SK-N-SH treated with all-trans-retinoic acid at 6 μM for 48 hours (cell line): ENCODE data around the gene NUDT4.

Source experiments
- ATAC-seq: fragments of 200-7000 bp; cut with Tn5 transposase; 3 replicates; pipeline ENCODE4 v1.9.1; 2020; ENCODE audit warnings: mild to moderate bottlenecking, moderate library complexity
- ARNTL ChIP-seq: fragments of 450-650 bp; formaldehyde crosslinking; IDR thresholded peaks from 2 replicates; pipeline ENCODE4 v1.5.0; 2020; ENCODE audit warnings: low read depth, mild to moderate bottlenecking, moderate library complexity, borderline replicate concordance
- BACH2 ChIP-seq: fragments of 250-450 bp; sonication (Bioruptor Pico); IDR thresholded peaks from 2 replicates; pipeline ENCODE4 v1.9.0; 2021; ENCODE audit warnings: mild to moderate bottlenecking, borderline replicate concordance
- CREB5 ChIP-seq: fragments of 250-450 bp; sonication (Bioruptor Pico); IDR thresholded peaks from 2 replicates; pipeline ENCODE4 v1.5.1; 2020; ENCODE audit warnings: low read depth, mild to moderate bottlenecking, moderate library complexity
- CSDC2 ChIP-seq: fragments of 250-450 bp; sonication (Bioruptor Pico); IDR thresholded peaks from 2 replicates; pipeline ENCODE4 v1.5.0; 2020; ENCODE audit warnings: mild to moderate bottlenecking, moderate library complexity
- ESRRG ChIP-seq: fragments of 250-450 bp; sonication (Bioruptor Pico); IDR thresholded peaks from 2 replicates; pipeline ENCODE4 v1.6.1; 2021; ENCODE audit warnings: mild to moderate bottlenecking
- GLIS3 ChIP-seq: fragments of 250-450 bp; sonication (Bioruptor Pico); IDR thresholded peaks from 2 replicates; pipeline ENCODE4 v1.5.0; 2020; ENCODE audit warnings: mild to moderate bottlenecking, moderate library complexity
- OSR1 ChIP-seq: fragments of 250-450 bp; sonication (Bioruptor Pico); IDR thresholded peaks from 2 replicates; pipeline ENCODE4 v1.8.0; 2022; ENCODE audit warnings: moderate library complexity, mild to moderate bottlenecking, inconsistent platforms
- PPARA ChIP-seq: fragments of 250-450 bp; sonication (Bioruptor Pico); IDR thresholded peaks from 2 replicates; pipeline ENCODE4 v1.5.0; 2020; ENCODE audit warnings: mild to moderate bottlenecking, borderline replicate concordance
- RARB ChIP-seq: fragments of 250-450 bp; sonication (Bioruptor Pico); IDR thresholded peaks from 2 replicates; pipeline ENCODE4 v1.8.0; 2021; ENCODE audit warnings: mild to moderate bottlenecking, moderate library complexity
- SNAI2 ChIP-seq: fragments of 250-450 bp; sonication (Bioruptor Pico); IDR thresholded peaks from 2 replicates; pipeline ENCODE4 v1.5.0; 2020; ENCODE audit warnings: mild to moderate bottlenecking, moderate library complexity
- TCF4 ChIP-seq: fragments of 250-450 bp; sonication (Bioruptor Pico); IDR thresholded peaks from 2 replicates; pipeline ENCODE4 v1.8.0; 2021; ENCODE audit warnings: mild to moderate bottlenecking, moderate library complexity, borderline replicate concordance
- TOX ChIP-seq: fragments of 250-450 bp; sonication (Bioruptor Pico); IDR thresholded peaks from 2 replicates; pipeline ENCODE4 v1.8.0; 2021; ENCODE audit warnings: mild to moderate bottlenecking, moderate library complexity, borderline replicate concordance
- ZC3H10 ChIP-seq: fragments of 250-450 bp; sonication (Bioruptor Pico); IDR thresholded peaks from 2 replicates; pipeline ENCODE4 v1.5.1; 2021; ENCODE audit warnings: mild to moderate bottlenecking, moderate library complexity
- ZFP3 ChIP-seq: fragments of 250-450 bp; sonication (Bioruptor Pico); IDR thresholded peaks from 2 replicates; pipeline ENCODE4 v1.5.0; 2020; ENCODE audit warnings: mild to moderate bottlenecking, moderate library complexity
- ZNF565 ChIP-seq: fragments of 450-650 bp; formaldehyde crosslinking; conservative IDR thresholded peaks from 2 replicates; pipeline ENCODE4 v1.5.0; 2020; ENCODE audit warnings: low read depth, mild to moderate bottlenecking, moderate library complexity
- ZNF70 ChIP-seq: fragments of 450-650 bp; formaldehyde crosslinking; IDR thresholded peaks from 2 replicates; pipeline ENCODE4 v1.5.0; 2020; ENCODE audit warnings: mild to moderate bottlenecking, moderate library complexity
- ZNF8 ChIP-seq: fragments of 450-650 bp; formaldehyde crosslinking; IDR thresholded peaks from 2 replicates; pipeline ENCODE4 v1.5.0; 2020; ENCODE audit warnings: mild to moderate bottlenecking, moderate library complexity
- TF ChIP-seq, protein P1 (sequence below): fragments of 250-450 bp; sonication (Bioruptor Pico); IDR thresholded peaks from 2 replicates; pipeline ENCODE4 v1.5.0; 2020; ENCODE audit warnings: mild to moderate bottlenecking, moderate library complexity
- TF ChIP-seq, protein P2 (sequence below): fragments of 250-450 bp; sonication (Bioruptor Pico); IDR thresholded peaks from 2 replicates; pipeline ENCODE4 v1.8.0; 2021; ENCODE audit warnings: low read depth, mild to moderate bottlenecking, moderate library complexity, borderline replicate concordance
- TF ChIP-seq, protein P3 (sequence below): fragments of 250-450 bp; sonication (Bioruptor Pico); IDR thresholded peaks from 2 replicates; pipeline ENCODE4 v1.5.1; 2021; ENCODE audit warnings: mild to moderate bottlenecking, moderate library complexity

NUDT4 gene

DNA sequence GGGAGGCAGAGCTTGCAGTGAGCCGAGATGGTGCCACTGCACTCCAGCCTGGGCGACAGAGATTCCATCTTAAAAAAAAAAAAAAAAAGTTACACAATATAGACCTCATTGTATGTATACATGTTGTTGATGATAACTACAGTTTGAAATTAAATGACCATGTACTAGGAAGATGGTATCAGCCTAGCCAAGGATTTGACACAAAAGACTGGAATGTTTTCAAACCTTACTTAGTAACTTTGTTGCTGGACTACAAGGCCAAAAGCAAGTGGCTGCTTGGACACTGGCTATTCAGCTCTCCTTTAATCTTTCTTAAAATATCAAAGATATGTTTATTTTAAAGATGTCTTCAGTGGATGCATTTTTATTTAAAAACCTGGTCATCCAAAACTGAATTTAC, 18.9 kb upstream of the NUDT4 start:
- no peak for ATAC-seq
- TF ChIP-seq PPARA (CRISPR knock-in tag) (no peak), ZNF70 (CRISPR knock-in tag) (no peak), ARNTL (CRISPR knock-in tag) (no peak), OSR1 (no peak)
- TF ChIP-seq, protein P1, sequence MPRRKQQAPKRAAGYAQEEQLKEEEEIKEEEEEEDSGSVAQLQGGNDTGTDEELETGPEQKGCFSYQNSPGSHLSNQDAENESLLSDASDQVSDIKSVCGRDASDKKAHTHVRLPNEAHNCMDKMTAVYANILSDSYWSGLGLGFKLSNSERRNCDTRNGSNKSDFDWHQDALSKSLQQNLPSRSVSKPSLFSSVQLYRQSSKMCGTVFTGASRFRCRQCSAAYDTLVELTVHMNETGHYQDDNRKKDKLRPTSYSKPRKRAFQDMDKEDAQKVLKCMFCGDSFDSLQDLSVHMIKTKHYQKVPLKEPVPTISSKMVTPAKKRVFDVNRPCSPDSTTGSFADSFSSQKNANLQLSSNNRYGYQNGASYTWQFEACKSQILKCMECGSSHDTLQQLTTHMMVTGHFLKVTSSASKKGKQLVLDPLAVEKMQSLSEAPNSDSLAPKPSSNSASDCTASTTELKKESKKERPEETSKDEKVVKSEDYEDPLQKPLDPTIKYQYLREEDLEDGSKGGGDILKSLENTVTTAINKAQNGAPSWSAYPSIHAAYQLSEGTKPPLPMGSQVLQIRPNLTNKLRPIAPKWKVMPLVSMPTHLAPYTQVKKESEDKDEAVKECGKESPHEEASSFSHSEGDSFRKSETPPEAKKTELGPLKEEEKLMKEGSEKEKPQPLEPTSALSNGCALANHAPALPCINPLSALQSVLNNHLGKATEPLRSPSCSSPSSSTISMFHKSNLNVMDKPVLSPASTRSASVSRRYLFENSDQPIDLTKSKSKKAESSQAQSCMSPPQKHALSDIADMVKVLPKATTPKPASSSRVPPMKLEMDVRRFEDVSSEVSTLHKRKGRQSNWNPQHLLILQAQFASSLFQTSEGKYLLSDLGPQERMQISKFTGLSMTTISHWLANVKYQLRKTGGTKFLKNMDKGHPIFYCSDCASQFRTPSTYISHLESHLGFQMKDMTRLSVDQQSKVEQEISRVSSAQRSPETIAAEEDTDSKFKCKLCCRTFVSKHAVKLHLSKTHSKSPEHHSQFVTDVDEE: no peak

GRCh38 chr12:93360688-93361087, 17.0 kb upstream of the NUDT4 start:
- ATAC-seq: no peak
- TF ChIP-seq ZNF70 (CRISPR knock-in tag) (no peak), TCF4 (CRISPR knock-in tag) (no peak), ZFP3 (CRISPR knock-in tag) (no peak), RARB (no peak), ZNF8 (no peak), ESRRG (no peak), BACH2 (CRISPR knock-in tag) (no peak)

DNA sequence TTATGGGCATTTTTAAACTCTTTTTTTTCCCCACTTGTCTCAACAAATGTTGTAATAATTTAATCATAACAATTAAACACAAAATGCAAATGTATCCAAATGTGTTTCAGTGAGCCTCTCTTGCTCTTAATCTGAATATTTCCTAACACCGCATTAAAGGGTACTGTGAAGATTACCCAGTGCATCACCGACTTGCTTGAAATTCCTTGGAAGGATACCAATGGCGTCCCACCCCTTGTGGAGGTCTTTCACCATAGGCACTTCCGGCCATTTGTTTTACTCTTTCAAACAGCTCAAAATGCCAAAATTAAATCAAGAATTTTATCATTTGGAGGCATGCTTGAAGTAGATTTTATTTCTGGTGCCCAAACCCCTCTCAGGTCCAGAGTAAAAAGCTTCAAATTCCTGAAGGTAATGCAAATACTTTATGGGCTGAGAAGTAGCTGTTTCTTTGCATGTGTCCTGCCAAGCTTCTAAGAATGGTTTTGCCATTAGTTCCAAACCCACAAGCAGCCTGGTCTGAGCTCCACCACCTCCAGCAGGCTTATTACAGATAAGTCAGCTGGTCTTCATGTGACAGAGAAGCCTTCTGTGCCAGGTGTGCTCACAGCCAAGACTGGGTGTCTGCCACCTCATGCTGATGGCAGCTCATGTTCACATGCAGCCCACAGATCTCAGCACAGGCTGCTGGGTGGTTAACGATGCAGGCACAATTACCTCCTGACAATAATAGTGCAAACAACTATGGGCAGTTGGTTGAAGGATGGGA, 16.4 kb upstream of the NUDT4 start:
- no peak for ATAC-seq
- TF ChIP-seq SNAI2 (CRISPR knock-in tag): no peak
- TF ChIP-seq, protein P2, sequence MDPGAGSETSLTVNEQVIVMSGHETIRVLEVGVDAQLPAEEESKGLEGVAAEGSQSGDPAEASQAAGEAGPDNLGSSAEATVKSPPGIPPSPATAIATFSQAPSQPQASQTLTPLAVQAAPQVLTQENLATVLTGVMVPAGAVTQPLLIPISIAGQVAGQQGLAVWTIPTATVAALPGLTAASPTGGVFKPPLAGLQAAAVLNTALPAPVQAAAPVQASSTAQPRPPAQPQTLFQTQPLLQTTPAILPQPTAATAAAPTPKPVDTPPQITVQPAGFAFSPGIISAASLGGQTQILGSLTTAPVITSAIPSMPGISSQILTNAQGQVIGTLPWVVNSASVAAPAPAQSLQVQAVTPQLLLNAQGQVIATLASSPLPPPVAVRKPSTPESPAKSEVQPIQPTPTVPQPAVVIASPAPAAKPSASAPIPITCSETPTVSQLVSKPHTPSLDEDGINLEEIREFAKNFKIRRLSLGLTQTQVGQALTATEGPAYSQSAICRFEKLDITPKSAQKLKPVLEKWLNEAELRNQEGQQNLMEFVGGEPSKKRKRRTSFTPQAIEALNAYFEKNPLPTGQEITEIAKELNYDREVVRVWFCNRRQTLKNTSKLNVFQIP: no peak
- no peak for TF ChIP-seq ZNF565
- TF ChIP-seq ZNF70 (CRISPR knock-in tag): no peak
- TF ChIP-seq, protein P3, sequence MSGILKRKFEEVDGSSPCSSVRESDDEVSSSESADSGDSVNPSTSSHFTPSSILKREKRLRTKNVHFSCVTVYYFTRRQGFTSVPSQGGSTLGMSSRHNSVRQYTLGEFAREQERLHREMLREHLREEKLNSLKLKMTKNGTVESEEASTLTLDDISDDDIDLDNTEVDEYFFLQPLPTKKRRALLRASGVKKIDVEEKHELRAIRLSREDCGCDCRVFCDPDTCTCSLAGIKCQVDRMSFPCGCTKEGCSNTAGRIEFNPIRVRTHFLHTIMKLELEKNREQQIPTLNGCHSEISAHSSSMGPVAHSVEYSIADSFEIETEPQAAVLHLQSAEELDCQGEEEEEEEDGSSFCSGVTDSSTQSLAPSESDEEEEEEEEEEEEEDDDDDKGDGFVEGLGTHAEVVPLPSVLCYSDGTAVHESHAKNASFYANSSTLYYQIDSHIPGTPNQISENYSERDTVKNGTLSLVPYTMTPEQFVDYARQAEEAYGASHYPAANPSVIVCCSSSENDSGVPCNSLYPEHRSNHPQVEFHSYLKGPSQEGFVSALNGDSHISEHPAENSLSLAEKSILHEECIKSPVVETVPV (CRISPR knock-in tag): no peak
- TF ChIP-seq CREB5: no peak
- TF ChIP-seq GLIS3 (CRISPR knock-in tag): no peak
- TF ChIP-seq PPARA (CRISPR knock-in tag): no peak
- no peak for TF ChIP-seq ESRRG
- TF ChIP-seq ZC3H10 (CRISPR knock-in tag): no peak
- TF ChIP-seq CSDC2 (CRISPR knock-in tag): no peak
- TF ChIP-seq TOX (CRISPR knock-in tag): no peak
- TF ChIP-seq, protein P1: no peak
- TF ChIP-seq ZFP3 (CRISPR knock-in tag): no peak
